Measurements from ENCODE around the gene DAPK1.

DAPK1 gene

GRCh38 chr9:87518702-87519335 is 21.2 kb downstream of the DAPK1 start:
- DNase-seq: peak; percentile 99

GRCh38 chr9:87519461-87519860 is 21.8 kb downstream of the DAPK1 start:
- peak; percentile 49 for DNase-seq

- DNase-seq: no peak
Measured at GRCh38 chr9:87520172-87520683, 22.6 kb downstream of the DAPK1 start.

- DNase-seq: no peak
Measured at GRCh38 chr9:87521834-87522233, 24.2 kb downstream of the DAPK1 start.

- no peak for DNase-seq
Measured at GRCh38 chr9:87524061-87524460, 26.4 kb downstream of the DAPK1 start.

- no peak for DNase-seq
Measured at GRCh38 chr9:87525546-87526303, 28.1 kb downstream of the DAPK1 start.

- no peak for DNase-seq
Measured at GRCh38 chr9:87527211-87527916, 29.7 kb downstream of the DAPK1 start.

- no peak for DNase-seq
Measured at GRCh38 chr9:87528969-87529368, 31.3 kb downstream of the DAPK1 start.

GRCh38 chr9:87529671-87530070 is 32.0 kb downstream of the DAPK1 start:
- DNase-seq: no peak

GRCh38 chr9:87530716-87531115 is 33.0 kb downstream of the DAPK1 start:
- DNase-seq: no peak

GRCh38 chr9:87531370-87532295 is 34.0 kb downstream of the DAPK1 start:
- DNase-seq: no peak

GRCh38 chr9:87533271-87533670 is 35.6 kb downstream of the DAPK1 start:
- DNase-seq: no peak

- no peak for DNase-seq
Measured at GRCh38 chr9:87534036-87534435, 36.4 kb downstream of the DAPK1 start.

GRCh38 chr9:87534957-87535356 is 37.3 kb downstream of the DAPK1 start:
- DNase-seq: no peak

GRCh38 chr9:87535817-87536539 is 38.3 kb downstream of the DAPK1 start:
- DNase-seq: peak; percentile 40

GRCh38 chr9:87537625-87538024 is 40.0 kb downstream of the DAPK1 start:
- no peak for DNase-seq

- DNase-seq: no peak
Measured at GRCh38 chr9:87540444-87541105, 42.9 kb downstream of the DAPK1 start.

GRCh38 chr9:87541663-87542062 is 44.0 kb downstream of the DAPK1 start:
- no peak for DNase-seq

GRCh38 chr9:87542141-87542540 is 44.5 kb downstream of the DAPK1 start:
- DNase-seq: no peak

GRCh38 chr9:87543251-87543650 is 45.6 kb downstream of the DAPK1 start:
- DNase-seq: no peak

GRCh38 chr9:87545858-87546257 is 48.2 kb downstream of the DAPK1 start:
- DNase-seq: no peak

Measured in hematopoietic multipotent progenitor cell treated with erythropoietin and hydrocortisone succinate and interleukin-3 and kit ligand, for 8 days (in vitro differentiated cells).